GM04503 (cell line): ENCODE results near the gene MAGI2.
"Not testable (repeated sequence)": the region's sequence is repeated elsewhere in the genome, so short reads cannot be mapped to it uniquely, and the experiment has no call there.

Source experiments
- DNase-seq: peaks from one replicate; pipeline ENCODE4 v3.0.0-alpha.2; 2012; ENCODE audit warnings: low read depth

The MAGI2 gene

DNA sequence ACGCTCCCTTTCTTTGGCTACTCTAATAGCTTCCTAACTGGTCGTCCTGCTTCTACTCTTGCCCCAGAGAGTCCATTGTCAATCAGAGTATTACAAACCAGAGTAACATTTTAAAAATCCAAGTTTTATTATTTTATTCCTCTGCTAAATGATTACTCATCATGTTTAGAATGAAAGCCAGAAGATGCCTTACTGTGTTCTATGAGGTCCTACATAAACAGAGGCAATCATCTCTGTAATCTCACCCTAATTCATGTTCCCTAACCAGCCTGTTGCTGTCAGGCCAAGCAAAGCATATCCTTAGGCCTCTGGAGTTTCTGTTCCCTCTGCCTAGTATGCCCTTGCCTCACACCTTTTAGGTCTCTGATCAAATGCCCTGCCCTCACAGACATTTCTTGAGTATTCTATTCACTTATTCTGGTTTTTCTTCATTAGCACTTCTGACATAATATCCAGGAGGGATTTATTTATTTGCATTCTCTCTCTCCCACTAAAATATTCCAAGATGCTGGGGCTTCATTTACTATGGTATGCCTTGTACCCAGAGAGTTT, 1157.3 kb downstream of the MAGI2 start:
- no peak for DNase-seq

DNA sequence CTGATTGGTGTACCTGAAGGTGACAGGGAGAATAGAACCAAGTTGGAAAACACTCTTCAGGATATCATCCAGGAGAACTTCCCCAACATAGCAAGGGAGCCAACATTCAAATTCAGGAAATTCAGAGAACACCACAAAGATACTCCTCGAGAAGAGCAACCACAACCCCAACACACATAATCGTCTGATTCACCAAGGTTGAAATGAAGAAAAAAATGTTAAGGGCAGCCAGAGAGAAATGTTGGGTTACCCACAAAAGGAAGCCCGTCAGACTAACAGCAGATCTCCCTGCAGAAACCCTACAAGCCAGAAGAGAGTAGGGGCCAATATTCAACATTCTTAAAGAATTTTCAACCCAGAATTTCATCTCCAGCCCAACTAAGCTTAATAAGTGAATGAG, 1164.0 kb downstream of the MAGI2 start:
- DNase-seq, result not testable (repeated sequence)

DNA sequence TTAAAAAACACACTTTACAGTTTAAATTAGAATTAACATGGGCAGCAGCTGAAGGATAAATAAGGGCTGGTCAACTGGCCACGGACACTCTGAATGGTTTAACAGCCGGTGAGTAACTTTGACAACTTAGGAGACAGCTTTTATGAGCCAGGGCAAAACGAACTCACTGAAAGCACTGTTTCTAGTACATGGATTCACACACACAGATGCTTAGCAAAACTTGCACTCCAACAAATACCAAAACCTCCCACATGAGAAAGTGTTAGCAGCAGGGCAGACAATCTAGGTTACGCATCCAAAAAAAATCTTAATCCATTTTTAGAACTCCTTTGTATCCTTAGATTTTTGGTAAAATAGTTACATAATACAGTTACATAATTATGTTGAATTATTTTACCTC, 1168.5 kb downstream of the MAGI2 start:
- DNase-seq, result peak; percentile 31

DNA sequence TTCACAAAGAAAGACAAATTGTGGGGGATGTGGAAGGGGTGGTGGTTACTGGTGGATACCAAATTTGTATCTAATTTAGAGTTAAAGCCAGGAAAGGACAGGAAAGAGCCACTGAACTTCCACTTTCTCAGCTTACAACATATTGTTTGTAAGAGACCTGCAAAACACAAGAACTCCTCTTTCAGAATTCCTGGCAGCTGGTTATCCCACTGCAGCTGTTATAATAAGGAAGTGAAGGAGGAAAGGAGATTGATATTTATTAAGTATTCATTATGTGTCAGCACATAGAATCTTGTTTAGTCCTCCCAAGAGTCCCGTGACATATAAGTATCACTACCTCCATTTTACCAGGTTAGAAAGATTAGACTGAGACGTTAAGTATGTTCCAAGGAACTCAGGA, 1173.2 kb downstream of the MAGI2 start:
- no peak for DNase-seq

DNA sequence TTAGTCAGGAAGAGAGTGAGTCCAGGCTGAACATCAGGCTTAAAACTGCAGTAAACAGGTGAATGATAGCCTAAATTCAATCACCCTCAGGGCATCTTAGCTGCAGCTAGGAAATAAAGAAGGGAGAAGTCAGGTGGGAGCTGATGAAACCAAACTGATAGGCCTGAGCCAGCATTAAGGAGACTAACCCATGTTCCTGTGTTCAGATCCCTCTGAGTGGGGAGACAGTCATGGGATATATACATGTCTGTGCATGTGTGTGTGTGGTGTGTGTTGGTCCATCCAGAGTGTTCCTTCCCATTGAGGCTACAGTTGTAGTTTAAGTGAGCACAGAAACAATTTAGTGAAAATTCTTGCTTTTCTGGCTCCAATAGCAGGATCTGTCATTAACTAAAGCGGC, 1174.0 kb downstream of the MAGI2 start:
- DNase-seq, result no peak

DNA sequence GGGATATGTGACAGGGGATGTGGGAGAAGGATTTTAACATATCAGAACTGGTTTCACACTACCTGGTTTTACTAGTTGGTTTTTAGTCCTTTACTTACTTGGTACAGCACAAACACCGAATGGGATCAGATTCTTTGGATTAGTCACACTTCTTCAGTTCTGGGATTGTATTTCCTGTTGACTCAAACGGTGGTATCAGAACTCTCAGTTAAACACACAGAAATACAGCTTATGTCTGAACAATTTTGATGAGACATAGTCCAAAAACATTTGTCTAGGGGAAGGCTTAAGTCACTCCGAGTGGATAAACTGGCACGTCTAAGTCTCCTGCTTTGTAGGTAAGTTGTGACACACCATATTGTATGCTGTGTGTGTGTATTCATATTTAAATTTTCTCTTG, 1174.4 kb downstream of the MAGI2 start:
- peak; percentile 69 for DNase-seq

DNA sequence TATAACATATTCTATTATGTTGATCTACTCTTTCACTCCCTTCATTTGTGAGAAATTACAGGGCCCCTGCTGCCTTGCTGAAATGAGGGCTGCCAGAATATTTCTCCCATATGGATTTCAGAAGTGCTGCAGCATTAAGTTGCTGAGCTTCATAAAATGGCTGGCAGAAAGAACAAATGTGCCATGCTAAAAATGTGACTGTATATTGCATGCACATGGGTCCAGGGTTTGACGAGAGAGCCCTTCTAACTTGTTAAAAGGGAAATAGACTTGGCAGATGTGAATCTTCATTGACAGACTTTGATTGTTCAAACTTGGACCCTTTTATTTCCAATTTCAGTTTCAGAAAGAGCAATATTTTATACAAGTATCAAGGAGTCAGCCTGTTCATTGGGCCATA, 1186.3 kb downstream of the MAGI2 start:
- DNase-seq, result no peak

DNA sequence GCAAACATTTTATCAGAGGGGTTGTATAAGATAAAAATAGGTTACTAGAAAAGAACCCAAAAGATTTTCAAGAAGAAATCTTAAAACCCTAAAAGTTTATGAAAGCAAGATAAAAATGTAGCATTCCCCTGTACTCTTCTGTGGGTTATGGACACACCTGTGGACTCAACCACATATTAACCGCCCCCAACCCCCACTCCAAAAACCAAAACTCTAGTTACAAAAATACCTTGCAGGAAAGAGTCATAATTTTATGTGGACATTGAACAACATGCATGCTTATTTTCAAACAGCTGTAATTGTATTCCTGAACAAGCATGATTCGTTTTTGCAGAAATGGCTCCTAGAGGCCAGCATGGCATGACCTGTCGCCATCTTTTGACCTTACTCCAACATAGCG, 1188.0 kb downstream of the MAGI2 start:
- DNase-seq, result no peak

DNA sequence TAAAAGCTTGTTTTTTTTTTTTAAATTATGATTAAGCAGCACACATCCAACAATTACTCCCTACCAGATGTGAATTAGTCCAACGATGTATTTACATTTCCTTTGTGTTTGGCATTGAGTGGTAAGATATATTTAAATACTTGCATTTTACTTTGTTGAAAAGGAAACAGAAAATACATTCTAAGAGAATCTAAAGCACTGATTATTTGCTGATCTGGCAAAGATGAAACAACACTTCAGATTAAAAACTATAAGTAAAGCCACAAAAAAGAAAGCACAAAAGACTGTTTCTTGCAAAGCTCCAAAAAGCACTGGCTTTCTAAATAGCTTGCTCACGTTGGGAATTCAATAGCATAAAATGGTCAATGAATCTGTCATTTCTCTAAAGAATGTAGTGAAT, 1188.4 kb downstream of the MAGI2 start:
- no peak for DNase-seq

DNA sequence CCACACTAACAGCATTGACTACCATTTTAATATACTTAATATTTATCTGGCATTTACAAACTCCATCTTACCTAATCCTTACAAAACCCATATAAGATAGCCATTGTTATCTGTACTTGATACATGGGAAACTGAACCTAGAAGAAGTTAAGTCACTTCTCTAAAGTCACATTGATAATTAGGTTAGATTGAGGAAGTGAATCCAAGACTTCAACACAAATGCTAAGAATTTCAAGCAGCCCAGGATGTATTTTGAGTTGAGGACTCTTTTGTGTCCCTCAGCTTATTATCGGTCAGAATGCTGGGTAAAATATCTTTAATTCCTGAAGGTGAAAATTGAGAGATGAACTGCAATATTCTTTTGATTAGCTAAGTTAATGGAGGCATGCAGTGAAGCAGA, 1189.4 kb downstream of the MAGI2 start:
- DNase-seq, result no peak

DNA sequence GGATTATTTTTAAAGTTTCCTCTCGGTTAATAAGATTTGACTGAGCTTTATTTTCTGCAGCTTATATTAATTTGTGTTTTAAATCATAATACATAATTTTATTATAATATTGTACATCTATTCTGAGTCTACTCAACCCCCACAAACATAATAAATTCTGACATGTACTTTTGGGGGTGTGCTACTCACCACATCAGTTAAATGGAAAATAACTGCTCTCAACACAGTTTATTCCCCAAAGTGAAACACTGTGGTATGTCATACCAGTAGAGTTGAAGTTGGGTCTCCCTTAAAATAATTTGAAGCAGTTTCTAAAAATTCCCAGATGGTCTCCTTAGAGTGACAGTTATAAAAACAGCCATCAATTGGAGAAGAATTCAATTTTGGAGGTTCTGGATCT, 1191.7 kb downstream of the MAGI2 start:
- no peak for DNase-seq

DNA sequence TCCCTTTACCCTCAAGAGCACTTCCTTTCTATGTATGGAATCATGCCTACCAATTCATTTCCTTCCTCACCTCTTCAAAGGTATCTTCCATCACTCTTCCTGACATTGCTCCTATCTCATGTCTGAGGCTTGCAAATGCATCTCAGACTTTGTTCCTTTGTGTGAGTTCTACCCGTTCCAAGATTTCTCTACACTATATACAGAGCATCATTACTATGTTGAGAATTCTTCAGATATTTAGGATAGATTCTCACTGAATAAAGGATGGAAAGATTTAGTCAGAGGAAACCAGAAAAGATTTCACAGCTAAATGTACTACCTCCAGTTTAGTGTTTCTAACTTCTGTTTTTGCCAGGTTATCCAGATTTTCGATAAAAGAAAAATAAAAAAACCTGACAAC, 1192.2 kb downstream of the MAGI2 start:
- DNase-seq, result no peak

DNA sequence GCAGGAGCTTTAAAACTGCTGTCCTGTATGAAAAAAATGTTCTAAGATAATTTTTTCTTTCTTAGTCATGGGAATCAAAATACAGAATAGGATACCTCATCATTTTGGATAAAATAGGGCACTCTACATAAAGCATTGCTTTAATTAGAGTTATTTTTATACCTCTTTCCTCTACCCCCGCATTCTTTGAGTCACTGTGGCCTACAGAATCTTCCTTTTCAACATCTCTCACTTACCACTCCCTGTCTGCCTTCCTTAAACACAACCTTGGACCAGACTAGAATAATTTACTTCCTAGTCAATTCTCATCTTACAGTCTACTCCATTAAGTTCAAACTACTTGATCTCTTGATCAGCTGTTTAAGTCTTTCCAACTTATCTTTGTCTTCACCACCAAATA, 1192.6 kb downstream of the MAGI2 start:
- DNase-seq, result no peak

DNA sequence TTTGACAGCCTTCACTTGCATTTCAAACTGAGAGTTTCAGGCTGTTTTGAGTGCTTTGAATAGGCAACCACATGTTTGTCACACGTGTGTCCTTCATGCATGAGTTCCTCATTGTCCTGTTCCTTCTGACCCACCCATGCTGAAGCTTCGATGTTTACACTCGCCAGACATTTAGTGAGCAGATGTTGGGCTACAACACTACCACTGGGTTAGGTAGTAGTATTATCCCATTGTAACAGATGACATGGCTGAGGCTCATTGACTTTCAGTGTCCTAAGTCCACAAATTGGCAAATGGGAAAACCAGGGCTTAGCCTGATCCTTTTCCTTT, 1198.8 kb downstream of the MAGI2 start:
- no peak for DNase-seq

DNA sequence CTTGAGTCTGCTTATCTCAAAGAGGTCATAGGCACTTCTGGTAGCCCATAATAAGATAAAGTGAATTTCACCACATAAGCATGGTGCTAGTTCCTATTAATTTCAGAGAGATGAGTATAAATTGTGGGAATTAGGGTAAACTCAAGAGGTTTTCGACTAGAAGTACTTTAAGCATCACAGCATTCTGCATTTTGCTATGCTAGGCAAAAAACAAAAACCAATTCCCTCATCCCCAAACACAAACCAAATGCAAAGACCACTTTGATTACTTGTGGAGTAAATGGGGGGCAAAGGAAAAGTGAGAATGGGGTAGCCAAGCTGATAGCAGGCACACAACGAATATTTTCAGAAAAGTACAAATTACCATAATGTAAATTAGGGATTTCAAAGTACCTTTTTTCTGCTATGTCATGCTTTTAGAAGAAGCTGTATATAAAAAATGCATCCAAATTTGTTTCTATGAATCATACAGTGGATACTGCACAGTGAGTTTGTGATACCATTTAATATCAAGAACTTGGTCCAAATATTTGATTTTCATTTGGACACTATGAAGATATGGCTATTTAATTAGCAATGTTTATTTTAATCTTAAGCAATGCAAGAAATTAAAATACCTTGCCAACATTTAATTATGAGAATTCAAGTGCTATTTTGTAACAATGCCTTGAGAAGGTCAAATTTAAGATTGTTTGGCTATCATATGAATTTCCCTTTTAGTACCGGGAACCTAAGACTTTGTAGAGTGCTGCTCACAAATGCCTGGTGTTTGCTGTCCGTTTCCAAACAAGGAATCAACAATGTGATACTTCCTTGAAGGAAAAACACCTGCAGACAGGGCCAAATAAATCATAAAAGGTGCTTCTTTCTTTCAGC, 1199.4 kb downstream of the MAGI2 start:
- no peak for DNase-seq

DNA sequence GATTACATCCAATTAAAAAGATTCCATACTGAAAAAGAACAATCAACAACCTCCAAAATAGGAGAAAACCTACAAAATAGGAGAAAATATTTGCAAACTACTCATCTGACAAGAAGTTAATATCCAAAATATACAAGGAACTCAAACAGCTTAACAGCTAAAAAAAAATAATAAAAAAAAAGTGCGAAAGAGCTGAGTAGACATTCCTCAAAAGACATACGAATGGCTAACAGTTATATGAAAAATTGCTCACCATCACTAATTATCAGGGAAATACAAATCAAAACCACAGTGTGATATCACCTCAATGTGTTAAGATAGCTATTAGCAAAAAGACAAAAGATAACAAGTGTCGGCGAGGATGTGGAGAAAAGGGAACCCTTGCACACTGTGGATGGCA, 1204.6 kb downstream of the MAGI2 start:
- DNase-seq, result no peak

DNA sequence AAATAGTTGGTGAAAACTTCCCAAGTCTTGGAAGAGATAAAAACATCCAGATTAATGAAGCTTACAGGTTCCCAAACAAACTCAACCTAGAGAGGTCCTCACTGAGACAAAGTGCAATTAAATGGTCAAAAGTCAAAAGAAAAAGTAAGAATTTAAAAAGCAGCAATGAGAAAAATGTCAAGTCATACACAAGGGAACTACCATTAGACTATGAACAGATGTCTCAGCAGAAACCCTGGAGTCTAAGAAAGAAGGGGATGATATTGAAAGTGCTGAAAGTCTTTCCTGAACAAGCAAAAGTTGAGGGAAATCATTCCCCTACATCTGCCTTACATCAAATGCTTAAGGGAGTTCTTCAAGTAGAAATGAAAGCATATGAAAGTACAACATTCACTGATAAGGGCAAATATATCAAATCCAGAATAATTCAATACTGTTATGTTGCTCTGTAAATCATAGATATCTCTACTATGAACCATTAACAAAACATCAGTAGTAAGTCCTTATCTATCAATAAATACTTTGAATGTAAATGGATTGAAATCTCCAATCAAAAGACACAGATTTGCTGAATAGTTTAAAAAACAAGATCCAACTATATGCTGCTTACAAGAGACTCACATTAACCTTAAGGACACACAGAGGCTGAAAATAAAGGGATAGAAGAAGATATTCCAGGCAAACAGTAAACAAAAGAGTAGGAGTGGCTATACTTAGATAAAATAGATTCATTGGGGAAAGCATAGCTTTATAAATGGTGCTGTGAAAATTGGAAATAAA, 1205.4 kb downstream of the MAGI2 start:
- DNase-seq, result no peak

DNA sequence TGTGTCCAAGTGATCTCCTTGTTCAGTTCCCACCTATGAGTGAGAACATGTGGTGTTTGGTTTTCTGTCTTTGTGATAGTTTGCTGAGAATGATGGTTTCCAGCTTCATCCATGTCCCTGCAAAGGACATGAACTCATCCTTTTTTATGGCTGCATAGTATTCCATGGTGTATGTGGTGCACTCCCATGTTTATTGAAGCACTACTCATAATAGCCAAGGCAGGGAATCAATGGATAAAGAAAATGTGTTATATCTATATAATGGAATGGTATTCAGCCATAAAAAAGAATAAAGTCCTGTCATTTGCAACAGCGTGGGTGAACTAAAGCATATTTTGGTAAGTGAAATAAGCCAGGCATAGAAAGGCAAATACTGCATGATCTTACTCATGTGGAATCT, 1213.3 kb downstream of the MAGI2 start:
- DNase-seq, result not testable (repeated sequence)

DNA sequence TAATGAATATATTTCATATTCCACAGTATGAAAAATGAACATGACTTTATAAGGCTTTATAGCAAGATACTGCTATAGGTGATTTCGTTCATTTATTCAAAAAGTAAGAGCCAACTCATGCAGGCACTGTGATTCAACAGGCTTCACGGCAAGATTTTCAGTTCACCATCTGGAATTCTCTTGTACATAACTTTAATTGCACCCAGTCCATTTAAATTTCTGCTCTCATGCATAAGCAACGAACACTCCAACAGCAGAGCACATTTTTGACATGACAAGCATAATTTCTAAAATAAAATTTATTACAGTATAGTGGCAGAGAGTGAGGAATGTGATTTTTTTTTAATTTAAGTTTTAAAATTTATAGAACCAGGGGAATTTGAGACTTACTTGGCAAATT, 1218.8 kb downstream of the MAGI2 start:
- DNase-seq, result peak; percentile 27

DNA sequence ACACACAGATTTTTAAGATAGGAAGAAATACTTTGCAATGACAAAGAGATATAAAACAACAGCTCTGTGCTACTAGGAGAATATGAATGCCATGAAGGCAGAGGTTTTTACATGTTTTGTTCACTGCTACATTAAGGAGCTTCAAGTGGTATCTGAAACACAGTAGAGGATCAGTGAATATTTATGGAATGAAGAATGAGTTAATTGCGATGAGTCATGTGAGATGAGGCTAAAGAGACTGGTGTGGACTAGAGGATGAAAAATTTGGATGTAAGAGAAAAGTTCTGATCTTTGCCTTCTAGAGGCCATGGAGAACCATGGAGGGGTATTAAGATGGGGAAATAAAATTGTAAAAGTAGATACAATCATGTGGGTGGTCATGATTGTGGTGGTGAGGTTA, 1220.7 kb downstream of the MAGI2 start:
- peak; percentile 34 for DNase-seq

DNA sequence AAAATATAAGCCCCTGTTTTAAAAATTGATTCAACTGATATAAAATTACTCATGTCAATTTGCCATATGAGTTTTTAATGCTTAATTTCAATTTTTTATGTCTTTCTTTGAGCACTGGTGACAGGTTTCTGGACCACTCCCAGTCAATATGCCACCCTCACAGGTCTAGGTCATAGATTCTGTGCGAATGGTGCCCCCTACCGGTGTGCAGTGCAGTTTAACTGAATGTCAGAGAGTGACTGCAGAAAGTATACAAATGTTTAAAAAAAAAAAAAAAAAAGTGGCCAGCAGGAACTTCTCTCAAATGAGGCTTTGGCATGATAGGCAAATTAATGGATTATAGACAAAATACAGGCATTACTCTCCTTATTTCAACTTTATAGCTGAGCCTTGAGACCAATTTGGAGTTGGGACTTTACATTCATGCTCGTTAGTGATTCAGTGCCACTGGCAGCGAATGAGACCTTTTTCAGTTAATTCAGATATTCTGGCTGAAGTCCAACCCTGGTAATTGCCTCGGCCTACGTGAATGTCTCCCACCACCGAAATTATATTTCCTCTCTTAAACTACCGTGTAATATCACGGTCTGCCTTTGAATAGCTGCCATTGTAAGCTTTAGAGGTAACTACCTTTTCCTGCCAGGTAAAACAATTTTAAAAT, 1227.3 kb downstream of the MAGI2 start:
- DNase-seq, result no peak

DNA sequence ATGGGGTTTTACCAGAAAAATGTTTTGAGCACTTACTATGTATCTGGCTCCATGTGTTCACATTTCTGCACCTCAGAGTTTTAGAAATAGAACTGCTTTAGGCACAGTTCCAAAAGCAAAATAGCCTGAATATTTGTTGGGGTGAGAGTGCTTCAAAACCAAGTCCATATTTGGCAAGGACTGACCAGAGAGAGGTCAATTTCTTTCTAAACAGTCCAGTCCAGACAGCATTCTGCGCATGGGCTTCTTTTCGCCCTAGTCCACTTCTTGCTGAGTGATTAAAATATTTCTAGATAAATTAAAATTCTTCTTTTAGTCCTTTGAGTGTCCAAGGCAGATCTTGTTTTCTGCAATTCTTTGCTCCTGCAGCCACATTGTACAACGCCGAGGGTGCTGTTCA, 1227.9 kb downstream of the MAGI2 start:
- DNase-seq, result no peak

DNA sequence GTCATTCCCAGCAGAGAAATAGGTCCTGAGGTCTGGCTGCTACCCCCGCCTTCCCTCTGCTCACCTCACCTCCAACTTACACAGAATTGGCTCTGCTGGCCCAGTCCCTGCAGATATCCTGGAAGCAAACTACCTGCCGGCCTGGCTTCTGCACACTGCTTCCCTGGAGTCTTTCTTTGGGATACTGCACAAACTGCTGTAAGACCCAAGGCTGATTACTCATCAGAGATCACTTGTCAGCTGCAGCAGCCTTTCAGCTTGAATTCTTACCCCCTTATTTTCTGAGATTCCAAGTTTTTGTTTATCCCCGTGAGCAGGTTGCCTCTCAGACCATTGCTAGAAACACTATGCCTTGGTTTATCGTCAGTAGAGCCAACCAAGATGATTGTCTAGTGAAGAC, 1228.5 kb downstream of the MAGI2 start:
- no peak for DNase-seq
